Measurements from ENCODE around the gene MYCN.
"Not testable (repeated sequence)": the region's sequence is repeated elsewhere in the genome, so short reads cannot be mapped to it uniquely, and the experiment has no call there.

Gene MYCN

GRCh38 chr2:15957881-15958713, 17.7 kb downstream of the MYCN start:
- DNase-seq (ENCODE audit: low read depth, low spot score), result peak; percentile 65

- DNase-seq (ENCODE audit: low read depth, low spot score), result no peak
Observed at GRCh38 chr2:15959331-15960153, 19.2 kb downstream of the MYCN start.

GRCh38 chr2:15960154-15960520, 19.8 kb downstream of the MYCN start:
- DNase-seq (ENCODE audit: low read depth, low spot score), result not testable (repeated sequence)

GRCh38 chr2:15963109-15963976, 23.0 kb downstream of the MYCN start:
- DNase-seq (ENCODE audit: low read depth, low spot score), result not testable (repeated sequence)

- no peak for DNase-seq (ENCODE audit: low read depth, low spot score)
Observed at GRCh38 chr2:15963977-15964670, 23.8 kb downstream of the MYCN start.

GRCh38 chr2:15964936-15965563, 24.7 kb downstream of the MYCN start:
- no peak for DNase-seq (ENCODE audit: low read depth, low spot score)

- DNase-seq (ENCODE audit: low read depth, low spot score), result peak; percentile 54
Observed at GRCh38 chr2:15965564-15966019, 25.2 kb downstream of the MYCN start.

- DNase-seq (ENCODE audit: low read depth, low spot score), result no peak
Observed at GRCh38 chr2:15967415-15968279, 27.3 kb downstream of the MYCN start.

- no peak for DNase-seq (ENCODE audit: low read depth, low spot score)
Observed at GRCh38 chr2:15968280-15969178, 28.2 kb downstream of the MYCN start.

GRCh38 chr2:15969214-15969613, 28.9 kb downstream of the MYCN start:
- no peak for DNase-seq (ENCODE audit: low read depth, low spot score)

GRCh38 chr2:15970701-15971100, 30.4 kb downstream of the MYCN start:
- DNase-seq (ENCODE audit: low read depth, low spot score), result no peak

- no peak for DNase-seq (ENCODE audit: low read depth, low spot score)
Observed at GRCh38 chr2:15971351-15971750, 31.0 kb downstream of the MYCN start.

- no peak for DNase-seq (ENCODE audit: low read depth, low spot score)
Observed at GRCh38 chr2:15971831-15972522, 31.6 kb downstream of the MYCN start.

GRCh38 chr2:15973481-15974401, 33.4 kb downstream of the MYCN start:
- DNase-seq (ENCODE audit: low read depth, low spot score), result no peak

- no peak for DNase-seq (ENCODE audit: low read depth, low spot score)
Observed at GRCh38 chr2:15974565-15975260, 34.4 kb downstream of the MYCN start.

GRCh38 chr2:15975261-15975600, 34.9 kb downstream of the MYCN start:
- no peak for DNase-seq (ENCODE audit: low read depth, low spot score)
